Bone marrow (tissue), 2 donors: ENCODE results near the gene CLIC5.

ENCODE experiments used
- DNase-seq, 2 donors: peaks; one replicate each; lab custom pipeline; 2025; lab: John Stamatoyannopoulos, UW

Gene CLIC5

DNA sequence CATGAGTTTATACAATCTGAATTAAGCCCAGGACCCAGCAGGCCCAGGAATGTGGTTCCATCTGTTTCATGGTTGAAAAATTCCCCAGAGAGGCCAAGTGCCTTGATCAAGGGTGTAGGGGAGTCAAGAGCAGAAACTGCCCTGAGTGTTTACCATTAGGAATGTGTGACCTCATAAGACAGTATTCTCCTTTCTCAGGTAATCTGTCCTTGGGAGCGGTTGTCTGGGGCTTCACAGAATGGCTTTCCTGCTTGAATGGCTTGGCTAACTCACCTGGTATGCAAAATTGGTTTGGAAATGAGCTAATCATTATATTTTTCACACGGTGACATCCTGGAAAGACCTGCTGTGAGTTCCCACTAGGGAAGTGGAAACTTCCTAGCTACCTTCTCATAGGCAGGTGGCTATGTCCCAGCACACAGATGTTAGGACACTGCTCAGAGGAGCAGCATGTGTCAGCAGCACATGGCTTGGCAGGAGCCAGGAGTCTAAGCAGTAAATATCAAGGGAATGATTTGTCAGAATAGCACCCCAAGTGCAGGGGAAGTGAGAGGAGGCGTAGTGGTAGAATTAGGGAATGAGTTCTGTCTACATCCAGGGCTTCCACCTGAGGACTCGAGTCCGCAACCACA, 17.7 kb downstream of the CLIC5 start:
- DNase-seq = no peak

DNA sequence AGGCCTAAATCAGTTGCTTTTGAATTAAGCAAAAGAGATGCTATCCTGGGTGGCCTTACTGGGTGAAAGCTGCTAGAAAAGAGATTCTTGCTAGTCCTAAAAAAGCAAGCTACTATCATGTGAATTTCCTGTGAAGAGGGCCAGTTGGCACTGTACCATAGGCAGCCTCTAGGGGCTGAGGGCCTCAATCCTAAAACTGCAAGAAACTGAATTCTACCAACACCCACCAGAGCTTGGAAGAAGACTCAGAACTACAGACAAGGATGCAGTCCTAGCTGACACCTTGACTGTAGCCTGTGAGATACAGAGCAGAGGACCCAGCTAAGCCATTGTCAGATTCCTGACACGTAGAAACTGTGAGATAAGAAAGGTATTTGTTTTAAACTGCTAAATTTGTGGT, 24.5 kb downstream of the CLIC5 start:
- no peak for DNase-seq

DNA sequence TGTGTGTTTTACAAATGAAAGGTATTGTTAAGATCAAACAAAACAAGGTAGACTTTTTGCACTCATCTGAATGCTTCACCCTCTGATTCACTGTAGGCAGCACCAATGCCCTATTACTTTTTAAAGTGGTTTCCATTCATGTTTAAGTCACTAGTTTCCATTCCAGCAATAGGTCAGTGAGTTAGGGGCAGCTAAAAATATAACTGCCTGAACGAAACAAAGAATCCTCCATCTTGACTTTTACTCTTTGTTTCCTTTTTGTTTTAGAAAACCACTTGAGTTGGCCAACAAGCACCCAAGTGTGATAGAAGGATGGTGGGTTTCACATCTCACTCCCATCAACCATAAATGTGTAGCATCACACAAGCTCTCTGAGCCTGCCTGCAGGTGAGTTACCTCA, 25.5 kb downstream of the CLIC5 start:
- no peak for DNase-seq

DNA sequence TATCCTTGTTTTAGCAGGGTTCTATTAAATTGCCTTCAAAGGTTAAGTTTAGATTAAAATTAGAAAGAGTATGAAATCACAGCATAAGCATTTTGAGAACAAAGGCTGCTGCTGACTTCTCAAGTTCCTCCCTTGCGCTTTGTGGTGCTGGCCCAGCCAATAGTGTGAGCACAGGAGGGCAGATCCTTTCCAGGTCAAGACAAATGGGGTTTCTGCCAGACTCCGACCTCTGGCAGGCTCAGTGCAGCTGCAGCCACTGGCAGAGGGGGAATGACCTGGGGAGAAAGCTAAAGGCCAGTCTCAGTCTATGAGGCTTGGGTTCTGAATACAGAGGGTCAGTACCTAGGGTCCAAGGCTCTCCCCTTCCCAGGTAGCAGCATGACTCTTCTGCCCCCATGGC, 27.0 kb downstream of the CLIC5 start:
- no peak for DNase-seq

DNA sequence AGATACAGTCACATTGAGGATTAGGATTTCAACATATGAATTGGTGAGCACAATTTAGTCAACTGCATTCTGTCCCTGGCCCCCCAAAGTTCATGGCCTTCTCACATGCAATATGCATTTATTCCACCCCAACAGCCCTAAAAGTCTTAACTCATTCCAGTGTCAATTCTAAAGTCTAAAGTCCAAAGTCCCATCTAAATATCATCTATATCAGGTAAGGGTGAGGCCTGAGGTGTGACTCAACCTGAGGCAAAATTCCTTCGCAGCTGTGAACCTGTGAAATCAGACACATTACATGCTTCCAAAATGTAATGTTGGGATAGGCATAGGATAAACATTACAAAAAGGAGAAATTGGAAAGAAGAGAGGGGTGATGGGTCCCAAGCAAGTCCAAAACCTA, 27.8 kb downstream of the CLIC5 start:
- DNase-seq = no peak

GRCh38 chr6:45986746-45987274, 28.9 kb downstream of the CLIC5 start:
- DNase-seq = no peak

DNA sequence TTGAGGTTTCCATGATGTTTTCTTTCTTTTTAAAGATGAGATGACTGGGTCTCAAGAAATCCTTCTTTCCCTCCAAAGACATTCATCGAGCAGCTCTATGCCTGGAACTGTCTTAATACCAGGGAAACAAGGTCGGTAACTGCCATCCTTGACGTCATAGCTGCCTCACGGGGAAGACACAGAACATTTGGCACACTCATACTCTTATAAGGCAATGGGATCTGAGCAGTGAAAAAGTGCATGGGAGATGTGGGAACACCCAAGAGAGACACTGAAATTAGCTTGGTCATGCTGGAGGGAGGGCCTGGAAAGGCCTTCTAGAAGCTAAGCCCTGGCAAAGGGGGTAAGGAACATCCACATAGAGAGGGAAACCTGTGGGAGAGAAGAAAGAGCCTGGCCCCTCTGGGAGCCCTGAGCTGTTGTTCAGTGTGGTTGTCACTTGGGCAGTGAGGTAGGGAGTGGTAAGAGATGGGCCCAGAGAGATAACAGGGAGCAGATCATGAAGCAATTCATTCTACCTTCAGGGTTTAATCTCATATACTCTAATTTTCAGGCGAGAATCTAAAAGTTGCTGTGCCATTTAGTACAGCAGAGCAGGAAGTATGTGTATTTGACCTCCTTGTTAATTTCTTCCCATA, 30.8 kb downstream of the CLIC5 start:
- DNase-seq = no peak

GRCh38 chr6:45984347-45984746, 31.3 kb downstream of the CLIC5 start:
- DNase-seq = no peak

DNA sequence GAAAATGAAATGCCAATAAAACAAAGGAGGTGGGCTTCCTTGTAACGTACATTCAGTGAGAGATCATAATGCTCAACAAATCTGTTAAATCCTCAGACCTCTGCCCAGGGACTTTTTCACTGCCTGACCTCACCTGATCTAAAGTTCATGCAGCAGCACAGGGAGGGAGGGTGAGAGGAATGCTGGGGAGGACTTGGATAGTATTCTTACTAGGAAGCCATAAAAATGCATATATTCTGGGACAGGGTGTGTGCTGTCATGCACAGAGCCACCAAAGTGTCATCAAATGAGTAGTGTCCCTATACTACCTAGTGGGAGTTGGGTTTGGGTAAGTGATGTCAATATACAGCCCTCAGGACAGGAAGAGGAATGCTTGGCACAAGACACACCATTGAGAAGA, 32.6 kb downstream of the CLIC5 start:
- no peak for DNase-seq

GRCh38 chr6:45982280-45983036, 33.2 kb downstream of the CLIC5 start:
- DNase-seq = no peak

- DNase-seq = no peak
Measured at GRCh38 chr6:45981046-45981445, 34.6 kb downstream of the CLIC5 start.

GRCh38 chr6:45979311-45979710, 36.3 kb downstream of the CLIC5 start:
- DNase-seq = no peak

DNA sequence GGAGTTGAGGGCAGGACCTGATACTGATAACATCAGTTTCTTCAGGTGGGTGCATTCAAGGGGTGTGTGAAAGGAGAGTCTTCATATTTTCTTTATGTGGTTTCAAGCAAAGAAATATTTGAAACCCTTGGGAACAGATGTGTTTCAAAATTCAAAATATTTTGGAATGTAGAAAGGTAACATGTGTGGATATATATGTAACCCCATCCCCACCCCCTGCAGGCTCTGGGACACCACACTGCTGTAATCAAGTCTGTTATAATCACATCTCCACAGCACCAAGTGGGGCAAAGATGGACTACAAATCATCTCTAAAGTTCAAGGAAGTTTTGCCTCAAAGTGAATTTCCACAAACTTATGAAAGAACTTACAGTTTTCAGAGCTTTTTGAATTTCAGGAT, 41.1 kb downstream of the CLIC5 start:
- no peak for DNase-seq

GRCh38 chr6:45972795-45973503, 42.7 kb downstream of the CLIC5 start:
- DNase-seq = no peak

DNA sequence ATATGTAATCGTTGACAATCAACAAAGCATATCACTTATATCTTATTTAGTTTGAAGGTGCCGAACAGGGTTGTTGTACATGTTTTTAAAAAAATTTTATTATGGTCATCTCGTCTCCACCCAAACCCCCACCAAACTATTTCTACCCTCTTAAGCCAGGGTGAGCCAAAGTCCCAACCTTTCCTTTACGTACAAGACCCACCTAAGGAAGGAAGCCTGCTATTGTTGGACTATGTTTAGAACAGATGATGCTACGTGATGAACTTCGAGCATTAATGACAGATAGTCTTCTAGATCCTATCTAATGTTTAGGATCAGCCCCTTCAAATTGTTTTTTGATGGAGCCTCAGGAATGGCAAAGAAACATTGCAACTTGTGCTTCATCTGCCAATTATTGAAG, 44.4 kb downstream of the CLIC5 start:
- no peak for DNase-seq

DNA sequence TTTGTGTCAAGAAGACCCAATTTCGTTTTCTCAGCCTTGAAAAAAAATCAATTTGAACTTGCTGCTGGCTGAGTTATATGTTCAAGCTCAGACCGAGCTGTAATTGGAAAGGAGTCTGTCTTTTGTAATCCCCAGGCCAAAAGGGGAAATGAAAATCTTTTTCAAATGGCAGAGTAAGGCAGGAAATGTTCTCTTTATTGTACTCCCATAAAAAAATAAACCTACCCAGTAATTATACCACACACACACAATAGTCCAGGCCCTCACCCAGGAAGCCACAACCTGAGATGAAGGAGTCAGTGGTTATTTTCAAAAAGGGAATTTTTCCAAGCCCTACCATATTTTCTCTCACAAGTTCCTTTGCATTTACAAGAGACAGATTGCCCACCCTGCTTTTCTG, 45.3 kb downstream of the CLIC5 start:
- no peak for DNase-seq

- DNase-seq = no peak
Measured at GRCh38 chr6:45969883-45970282, 45.8 kb downstream of the CLIC5 start.

DNA sequence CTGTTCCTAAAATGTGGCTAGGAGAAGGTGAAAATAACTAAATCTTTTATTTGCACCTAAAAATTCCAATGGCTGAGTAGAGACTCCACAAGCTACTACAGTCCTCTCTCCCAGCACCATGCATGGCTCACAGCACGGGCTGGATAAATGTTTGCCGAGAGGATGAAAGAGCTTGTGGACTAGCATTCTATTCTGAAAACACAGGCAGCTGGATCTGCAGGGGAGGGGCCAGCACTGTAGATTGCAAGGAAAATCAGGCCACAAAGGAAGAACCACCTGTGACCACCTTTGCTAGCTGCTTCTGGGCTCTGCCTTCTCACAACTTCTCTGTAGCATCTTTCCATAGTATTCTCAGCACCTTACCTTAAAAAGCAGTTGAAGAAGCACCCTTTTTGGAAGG, 46.6 kb downstream of the CLIC5 start:
- no peak for DNase-seq

GRCh38 chr6:45967363-45967762, 48.3 kb downstream of the CLIC5 start:
- DNase-seq = no peak

GRCh38 chr6:45966797-45967196, 48.9 kb downstream of the CLIC5 start:
- no peak for DNase-seq

DNA sequence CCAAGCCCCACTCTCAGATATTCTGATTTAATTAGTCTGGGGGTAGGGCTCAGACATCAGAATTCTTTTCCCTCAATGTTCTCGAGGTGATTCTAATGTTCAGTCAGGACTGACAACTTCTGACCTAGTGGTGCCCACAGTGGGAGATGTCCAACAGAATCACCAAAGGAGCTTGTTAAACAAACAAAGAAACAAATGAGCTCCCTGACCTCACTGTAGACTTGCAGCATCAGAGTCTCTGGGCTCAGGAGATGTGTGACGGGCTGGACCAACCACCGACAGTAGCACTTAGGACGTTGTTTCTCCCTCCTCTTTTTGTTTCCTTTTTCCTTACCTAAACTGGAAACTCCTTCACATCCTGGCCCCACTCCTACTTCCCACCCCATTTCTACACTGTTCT, 49.3 kb downstream of the CLIC5 start:
- no peak for DNase-seq

DNA sequence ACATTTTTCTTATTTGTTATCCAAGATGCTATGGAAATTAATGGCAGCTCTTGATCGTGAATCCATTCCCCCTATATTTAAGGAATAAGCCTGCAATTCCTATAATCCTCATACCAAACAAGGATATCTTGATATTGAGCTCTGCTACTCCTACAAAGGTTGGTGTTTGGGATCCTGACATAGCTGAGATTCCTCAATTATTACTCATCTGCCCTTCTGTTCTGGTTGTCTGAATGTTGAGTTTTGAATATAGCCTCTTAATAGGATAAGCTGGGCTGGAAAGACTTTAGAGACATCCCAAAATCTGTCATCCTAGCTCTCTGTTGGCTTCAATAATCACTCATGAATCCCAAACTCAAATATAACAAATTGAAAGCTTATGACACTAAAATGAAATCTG, 49.9 kb downstream of the CLIC5 start:
- DNase-seq = no peak

DNA sequence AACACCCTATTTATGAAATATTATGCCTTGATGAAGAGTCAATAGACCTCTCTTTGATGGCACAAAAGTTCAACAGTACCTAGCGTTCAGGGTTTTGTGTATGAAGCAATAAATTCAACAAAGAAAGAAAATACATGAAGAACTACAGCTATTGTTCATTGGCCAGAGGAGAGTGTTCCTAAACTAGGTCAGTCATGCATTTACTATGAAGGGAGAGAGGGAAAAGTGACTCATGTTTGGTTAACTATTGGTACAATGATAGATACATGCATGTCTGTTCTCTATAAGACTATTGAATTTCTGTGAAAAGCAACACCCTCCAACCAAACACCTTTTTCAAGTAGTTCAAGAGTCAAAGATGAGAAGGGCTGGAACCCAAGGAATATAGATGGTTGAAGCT, 50.7 kb downstream of the CLIC5 start:
- DNase-seq = no peak
